HUES64 (cell line): Measurements from ENCODE around the gene PSKH1.
A peak's percentile ranks its signal among the peaks of the same experiment; 100 is the strongest.
"Not testable (repeated sequence)": the region's sequence is repeated elsewhere in the genome, so short reads cannot be mapped to it uniquely, and the experiment has no call there.

Experiments
- H3K27ac ChIP-seq: 2 replicates; pipeline ENCODE4 v1.7.0; 2013; ENCODE audit warnings: low read depth, low read length, inconsistent platforms
- H3K27me3 ChIP-seq: 2 replicates; pipeline ENCODE4 v1.6.1; 2013; ENCODE audit warnings: mild to moderate bottlenecking, low read length; ENCODE audit not compliant: insufficient read depth
- H3K36me3 ChIP-seq: 2 replicates; pipeline ENCODE4 v1.6.1; 2013; ENCODE audit warnings: mild to moderate bottlenecking, low read length; ENCODE audit not compliant: insufficient read depth
- H3K4me1 ChIP-seq: 2 replicates; pipeline ENCODE4 v1.6.1; 2013; ENCODE audit warnings: mild to moderate bottlenecking, low read length, moderate library complexity; ENCODE audit not compliant: insufficient read depth
- H3K4me3 ChIP-seq: 2 replicates; pipeline ENCODE4 v1.5.1; 2013; ENCODE audit warnings: mild to moderate bottlenecking, low read length, moderate library complexity
- H3K9ac ChIP-seq: 2 replicates; pipeline ENCODE4 v1.6.1; 2013; ENCODE audit warnings: mild to moderate bottlenecking, low read depth, low read length
- H3K9me3 ChIP-seq: 2 replicates; pipeline ENCODE4 v1.6.1; 2013; ENCODE audit warnings: low read depth, low read length; ENCODE audit not compliant: insufficient read depth
- WGBS: fragments of 150-250, 120-280 bp; methylation state at CpG from one replicate; pipeline ENCODE4 v1.1.7; 2013; ENCODE audit warnings: missing lambda C conversion rate; 5-methylcytosine and 5-hydroxymethylcytosine counted together

Gene PSKH1

GRCh38 chr16:67965668-67966548 lies 72.9 kb downstream of the PSKH1 start:
- H3K9ac ChIP-seq: peak overlapping the region; percentile 53
- WGBS: 86% methylated on average over 11 of the region's 11 CpGs
- no peaks in the 10 kb centered on the region for H3K9me3 ChIP-seq
- peak overlapping the region; percentile 37; the same call in 1 of the 2 replicates for H3K27ac ChIP-seq
- peaks cover 20% of the 10 kb centered on the region; the same call in 1 of the 2 replicates for H3K4me1 ChIP-seq
- peak overlapping the region; percentile 21 for H3K4me3 ChIP-seq
- no peaks in the 10 kb centered on the region for H3K27me3 ChIP-seq
- peaks cover 25% of the 10 kb centered on the region for H3K36me3 ChIP-seq

GRCh38 chr16:67966549-67967182 lies 73.6 kb downstream of the PSKH1 start:
- Histone ChIP-seq H3K4me3 (peak overlapping the region; percentile 70), H3K4me1 (peaks cover 20% of the 10 kb centered on the region; the same call in 1 of the 2 replicates), H3K9ac (peak overlapping the region; percentile 53), H3K27ac (no peak overlapping the region; the same call in 1 of the 2 replicates), H3K27me3 (no peaks in the 10 kb centered on the region), H3K9me3 (no peaks in the 10 kb centered on the region), H3K36me3 (peaks cover 17% of the 10 kb centered on the region)
- WGBS: 69% methylated on average over 3 of the region's 3 CpGs

GRCh38 chr16:67967183-67967957 lies 74.3 kb downstream of the PSKH1 start:
- Histone ChIP-seq H3K4me1 (peaks cover 20% of the 10 kb centered on the region; the same call in 1 of the 2 replicates), H3K27ac (no peak overlapping the region), H3K4me3 (peak overlapping the region; percentile 70), H3K36me3 (peaks cover 10% of the 10 kb centered on the region), H3K9me3 (no peaks in the 10 kb centered on the region), H3K27me3 (no peaks in the 10 kb centered on the region), H3K9ac (peak overlapping the region; percentile 76)
- WGBS: 31% methylated on average over 18 of the region's 18 CpGs

- Histone ChIP-seq H3K27me3 (no peaks in the 10 kb centered on the region), H3K27ac (peak overlapping the region; percentile 71; the same call in 1 of the 2 replicates), H3K9ac (peak overlapping the region; percentile 76), H3K4me3 (peak overlapping the region; percentile 70), H3K36me3 (peaks cover 4% of the 10 kb centered on the region; the same call in 1 of the 2 replicates), H3K9me3 (no peaks in the 10 kb centered on the region), H3K4me1 (peaks cover 20% of the 10 kb centered on the region; the same call in 1 of the 2 replicates)
- WGBS: 1% methylated on average over 45 of the region's 45 CpGs
Observed at GRCh38 chr16:67967958-67968399, 74.9 kb downstream of the PSKH1 start.

GRCh38 chr16:67968400-67969253 lies 75.6 kb downstream of the PSKH1 start, which contains the start of gene SLC12A4:
TSS of gene SLC12A4 (minus strand) at chr16:67968637. CDS start at chr16:67968553, 84 bp downstream.
- Histone ChIP-seq H3K36me3 (no peaks in the 10 kb centered on the region), H3K27me3 (no peaks in the 10 kb centered on the region), H3K27ac (peak within 1 kb of the TSS; percentile 71; the same call in 1 of the 2 replicates), H3K9me3 (no peaks in the 10 kb centered on the region), H3K4me1 (peaks cover 20% of the 10 kb centered on the region; the same call in 1 of the 2 replicates), H3K9ac (peak within 1 kb of the TSS; percentile 76), H3K4me3 (peak within 1 kb of the TSS; percentile 70)
- WGBS: 13% methylated on average over 78 of the region's 78 CpGs

GRCh38 chr16:67969254-67970039 lies 76.4 kb downstream of the PSKH1 start:
- H3K9me3 ChIP-seq: no peaks in the 10 kb centered on the region
- H3K27ac ChIP-seq: no peak overlapping the region
- H3K27me3 ChIP-seq: no peaks in the 10 kb centered on the region
- H3K36me3 ChIP-seq: no peaks in the 10 kb centered on the region
- 56% methylated on average over 39 of the region's 40 CpGs for WGBS
- peak overlapping the region; percentile 70 for H3K4me3 ChIP-seq
- no peak overlapping the region for H3K9ac ChIP-seq
- H3K4me1 ChIP-seq: peaks cover 20% of the 10 kb centered on the region; the same call in 1 of the 2 replicates

- H3K36me3 ChIP-seq: no peaks in the 10 kb centered on the region
- no peak overlapping the region for H3K9ac ChIP-seq
- no peak overlapping the region for H3K4me3 ChIP-seq
- no peaks in the 10 kb centered on the region for H3K27me3 ChIP-seq
- H3K4me1 ChIP-seq: peaks cover 12% of the 10 kb centered on the region; the same call in 1 of the 2 replicates
- H3K9me3 ChIP-seq: no peaks in the 10 kb centered on the region
- 94% methylated on average over 8 of the region's 9 CpGs for WGBS
- no peak overlapping the region for H3K27ac ChIP-seq
Observed at GRCh38 chr16:67971111-67971510, 78.1 kb downstream of the PSKH1 start.

- H3K4me1 ChIP-seq, H3K9ac ChIP-seq, H3K36me3 ChIP-seq, H3K27ac ChIP-seq, H3K9me3 ChIP-seq, H3K27me3 ChIP-seq, H3K4me3 ChIP-seq: not testable (repeated sequence)
- WGBS: 92% methylated on average over 7 of the region's 7 CpGs
Observed at GRCh38 chr16:67972285-67972684, 79.2 kb downstream of the PSKH1 start.

- H3K27ac ChIP-seq: no peak overlapping the region
- H3K9ac ChIP-seq: no peak overlapping the region
- no peaks in the 10 kb centered on the region for H3K4me1 ChIP-seq
- no peaks in the 10 kb centered on the region for H3K36me3 ChIP-seq
- no peak overlapping the region for H3K4me3 ChIP-seq
- WGBS: 89% methylated on average over 14 of the region's 14 CpGs
- H3K9me3 ChIP-seq: no peaks in the 10 kb centered on the region
- no peaks in the 10 kb centered on the region for H3K27me3 ChIP-seq
Observed at GRCh38 chr16:67975321-67976105, 82.5 kb downstream of the PSKH1 start.
